Glutamatergic neuron (in vitro differentiated cells): ENCODE measurements around the gene FAM217B. TPM values are rescaled to one million over a fixed set of nuclear protein-coding genes. Genes with fewer than 3 reads are reported as not detected.
A peak's percentile ranks its signal among the peaks of the same experiment; 100 is the strongest.

ENCODE experiments used
- DNase-seq: peaks from one replicate; pipeline ENCODE4 v3.0.0; 2022
- H3K27ac Mint-ChIP-seq: one replicate; pipeline ENCODE4 v1.8.0; 2020; ENCODE audit warnings: mild to moderate bottlenecking, mixed read lengths, inconsistent platforms; ENCODE audit not compliant: unreplicated experiment
- H3K27me3 Mint-ChIP-seq: one replicate; pipeline ENCODE4 v1.8.0; 2020; ENCODE audit warnings: mild to moderate bottlenecking, moderate library complexity, mixed read lengths, inconsistent platforms; ENCODE audit not compliant: unreplicated experiment
- H3K36me3 Mint-ChIP-seq: one replicate; pipeline ENCODE4 v1.8.0; 2020; ENCODE audit warnings: mild to moderate bottlenecking, mixed read lengths, inconsistent platforms; ENCODE audit not compliant: unreplicated experiment
- H3K4me1 Mint-ChIP-seq: one replicate; pipeline ENCODE4 v1.8.0; 2020; ENCODE audit warnings: mild to moderate bottlenecking, low read depth, mixed read lengths, inconsistent platforms; ENCODE audit not compliant: unreplicated experiment
- H3K4me3 Mint-ChIP-seq: one replicate; pipeline ENCODE4 v1.8.0; 2020; ENCODE audit warnings: mild to moderate bottlenecking, mixed read lengths, inconsistent platforms; ENCODE audit not compliant: unreplicated experiment
- H3K9me3 Mint-ChIP-seq: one replicate; pipeline ENCODE4 v1.8.0; 2020; ENCODE audit warnings: mild to moderate bottlenecking, moderate library complexity, mixed read lengths, inconsistent platforms; ENCODE audit not compliant: unreplicated experiment
- CTCF ChIP-seq: fragments of 200-600 bp; sonication (generic); IDR thresholded peaks from one replicate; pipeline ENCODE4 v1.5.0; 2021; ENCODE audit not compliant: partially characterized antibody, unreplicated experiment
- total RNA-seq: library from RNA; stranded (reverse); fragmentation: NEBNext Ultra II Directional; extraction: Animal tissue kit (Norgen Biotek cat#: 25700); gene quantifications from one replicate; pipeline ENCODE4 v1.2.1, GENCODE V29; 2021; ENCODE audit not compliant: unreplicated experiment

The FAM217B gene
- total RNA-seq, 1 donor from 2014 or later, result 14.8 TPM

- H3K27me3 Mint-ChIP-seq, result no peaks in the 10 kb centered on the region
- no peak overlapping the region for H3K27ac Mint-ChIP-seq
- no peak for TF ChIP-seq CTCF
- H3K4me3 Mint-ChIP-seq, result no peak overlapping the region
- no peak for DNase-seq
- H3K4me1 Mint-ChIP-seq, result peaks cover 23% of the 10 kb centered on the region
- H3K36me3 Mint-ChIP-seq, result peaks cover 4% of the 10 kb centered on the region
- peaks cover 4% of the 10 kb centered on the region for H3K9me3 Mint-ChIP-seq
Measured at GRCh38 chr20:59984541-59984940, 44.4 kb downstream of the FAM217B start.

GRCh38 chr20:59985164-59985563 is 45.0 kb downstream of the FAM217B start:
- peaks cover 23% of the 10 kb centered on the region for H3K4me1 Mint-ChIP-seq
- no peak for DNase-seq
- peaks cover 2% of the 10 kb centered on the region for H3K27me3 Mint-ChIP-seq
- no peak for TF ChIP-seq CTCF
- no peak overlapping the region for H3K27ac Mint-ChIP-seq
- H3K4me3 Mint-ChIP-seq, result no peak overlapping the region
- peaks cover 4% of the 10 kb centered on the region for H3K9me3 Mint-ChIP-seq
- H3K36me3 Mint-ChIP-seq, result peaks cover 4% of the 10 kb centered on the region

GRCh38 chr20:59985864-59986263 is 45.7 kb downstream of the FAM217B start:
- TF ChIP-seq CTCF, result no peak
- no peak overlapping the region for H3K4me3 Mint-ChIP-seq
- no peak overlapping the region for H3K27ac Mint-ChIP-seq

GRCh38 chr20:59987135-59987534 is 46.9 kb downstream of the FAM217B start:
- TF ChIP-seq CTCF, result no peak
- peak overlapping the region; percentile 82 for H3K4me3 Mint-ChIP-seq
- H3K4me1 Mint-ChIP-seq, result peaks cover 23% of the 10 kb centered on the region
- H3K36me3 Mint-ChIP-seq, result no peaks in the 10 kb centered on the region
- peak overlapping the region; percentile 95 for H3K27ac Mint-ChIP-seq
- peaks cover 3% of the 10 kb centered on the region for H3K9me3 Mint-ChIP-seq
- no peak for DNase-seq
- H3K27me3 Mint-ChIP-seq, result peaks cover 2% of the 10 kb centered on the region

More at GRCh38 chr20:59985864-59986263, 45.7 kb downstream of the FAM217B start:
- H3K9me3 Mint-ChIP-seq, result peaks cover 3% of the 10 kb centered on the region
- H3K4me1 Mint-ChIP-seq, result peaks cover 23% of the 10 kb centered on the region
- H3K27me3 Mint-ChIP-seq, result peaks cover 2% of the 10 kb centered on the region
- no peak for DNase-seq
- no peaks in the 10 kb centered on the region for H3K36me3 Mint-ChIP-seq

- no peak for DNase-seq
- Mint-ChIP-seq H3K9me3 (peaks cover 6% of the 10 kb centered on the region), H3K4me3 (no peak overlapping the region), H3K4me1 (peaks cover 19% of the 10 kb centered on the region), H3K36me3 (no peaks in the 10 kb centered on the region), H3K27me3 (peaks cover 2% of the 10 kb centered on the region), H3K27ac (no peak overlapping the region)
- TF ChIP-seq CTCF, result no peak
Measured at GRCh38 chr20:59988141-59988540, 48.0 kb downstream of the FAM217B start.
